GM19467 (cell line): Measurements from ENCODE around the gene LTB4R2.
A peak's percentile ranks its signal among the peaks of the same experiment; 100 is the strongest.
"Not testable (repeated sequence)": the region's sequence is repeated elsewhere in the genome, so short reads cannot be mapped to it uniquely, and the experiment has no call there.

Source experiments
- ATAC-seq: cut with Tn5 transposase; IDR thresholded peaks from one replicate; pipeline ENCODE4 v1.9.1; 2021; ENCODE audit warnings: mild to moderate bottlenecking, moderate library complexity; ENCODE audit not compliant: unreplicated experiment

Gene LTB4R2

GRCh38 chr14:24338843-24339242 is 28.9 kb downstream of the LTB4R2 start:
- no peak for ATAC-seq

- peak; percentile 84 for ATAC-seq
Observed at GRCh38 chr14:24339284-24340151, 29.6 kb downstream of the LTB4R2 start, which contains the start of gene RIPK3. TSS of gene RIPK3 (minus strand) at chr14:24339991. CDS start at chr14:24339826, 165 bp downstream.

- no peak for ATAC-seq
Observed at GRCh38 chr14:24340606-24341005, 30.7 kb downstream of the LTB4R2 start.

GRCh38 chr14:24342889-24343288 is 32.9 kb downstream of the LTB4R2 start:
- ATAC-seq, result no peak

GRCh38 chr14:24343795-24344660 is 34.1 kb downstream of the LTB4R2 start:
- no peak for ATAC-seq

- ATAC-seq, result no peak
Observed at GRCh38 chr14:24347134-24347533, 37.2 kb downstream of the LTB4R2 start.

GRCh38 chr14:24348186-24348585 is 38.2 kb downstream of the LTB4R2 start:
- no peak for ATAC-seq

- no peak for ATAC-seq
Observed at GRCh38 chr14:24349742-24350141, 39.8 kb downstream of the LTB4R2 start.

- no peak for ATAC-seq
Observed at GRCh38 chr14:24351517-24351916, 41.6 kb downstream of the LTB4R2 start.

- ATAC-seq, result no peak
Observed at GRCh38 chr14:24353559-24354481, 43.9 kb downstream of the LTB4R2 start.

GRCh38 chr14:24354482-24354825 is 44.5 kb downstream of the LTB4R2 start:
- not testable (repeated sequence) for ATAC-seq

- no peak for ATAC-seq
Observed at GRCh38 chr14:24355009-24355408, 45.1 kb downstream of the LTB4R2 start.

- no peak for ATAC-seq
Observed at GRCh38 chr14:24356208-24356607, 46.3 kb downstream of the LTB4R2 start.

GRCh38 chr14:24360281-24360680 is 50.3 kb downstream of the LTB4R2 start:
- no peak for ATAC-seq

- no peak for ATAC-seq
Observed at GRCh38 chr14:24361326-24361725, 51.4 kb downstream of the LTB4R2 start.
